ENCODE results near the gene KRT13.

Gene KRT13

GRCh38 chr17:41486809-41487530, 18.4 kb downstream of the KRT13 start:
- Mint-ChIP-seq H3K27me3 (peaks cover 10% of the 10 kb centered on the region), H3K4me1 (ENCODE audit: low read depth) (peaks cover 46% of the 10 kb centered on the region), H3K36me3 (ENCODE audit: low read depth) (no peaks in the 10 kb centered on the region), H3K9me3 (no peaks in the 10 kb centered on the region), H3K27ac (no peak overlapping the region), H3K4me3 (no peak overlapping the region)
- intact Hi-C loops (cut with micrococcal nuclease) = loop anchor here (5.0 kb wide), 1 partner anchor 175 kb away; no protein-coding TSS in a partner anchor

- Mint-ChIP-seq H3K4me3 (no peak overlapping the region), H3K9me3 (no peaks in the 10 kb centered on the region), H3K27me3 (peaks cover 10% of the 10 kb centered on the region), H3K4me1 (ENCODE audit: low read depth) (peaks cover 39% of the 10 kb centered on the region), H3K27ac (no peak overlapping the region), H3K36me3 (ENCODE audit: low read depth) (no peaks in the 10 kb centered on the region)
- intact Hi-C loops (cut with micrococcal nuclease) = loop anchor here (5.0 kb wide), 1 partner anchor 176 kb away; no protein-coding TSS in a partner anchor
Measured at GRCh38 chr17:41486316-41486715, 19.1 kb downstream of the KRT13 start.

DNA sequence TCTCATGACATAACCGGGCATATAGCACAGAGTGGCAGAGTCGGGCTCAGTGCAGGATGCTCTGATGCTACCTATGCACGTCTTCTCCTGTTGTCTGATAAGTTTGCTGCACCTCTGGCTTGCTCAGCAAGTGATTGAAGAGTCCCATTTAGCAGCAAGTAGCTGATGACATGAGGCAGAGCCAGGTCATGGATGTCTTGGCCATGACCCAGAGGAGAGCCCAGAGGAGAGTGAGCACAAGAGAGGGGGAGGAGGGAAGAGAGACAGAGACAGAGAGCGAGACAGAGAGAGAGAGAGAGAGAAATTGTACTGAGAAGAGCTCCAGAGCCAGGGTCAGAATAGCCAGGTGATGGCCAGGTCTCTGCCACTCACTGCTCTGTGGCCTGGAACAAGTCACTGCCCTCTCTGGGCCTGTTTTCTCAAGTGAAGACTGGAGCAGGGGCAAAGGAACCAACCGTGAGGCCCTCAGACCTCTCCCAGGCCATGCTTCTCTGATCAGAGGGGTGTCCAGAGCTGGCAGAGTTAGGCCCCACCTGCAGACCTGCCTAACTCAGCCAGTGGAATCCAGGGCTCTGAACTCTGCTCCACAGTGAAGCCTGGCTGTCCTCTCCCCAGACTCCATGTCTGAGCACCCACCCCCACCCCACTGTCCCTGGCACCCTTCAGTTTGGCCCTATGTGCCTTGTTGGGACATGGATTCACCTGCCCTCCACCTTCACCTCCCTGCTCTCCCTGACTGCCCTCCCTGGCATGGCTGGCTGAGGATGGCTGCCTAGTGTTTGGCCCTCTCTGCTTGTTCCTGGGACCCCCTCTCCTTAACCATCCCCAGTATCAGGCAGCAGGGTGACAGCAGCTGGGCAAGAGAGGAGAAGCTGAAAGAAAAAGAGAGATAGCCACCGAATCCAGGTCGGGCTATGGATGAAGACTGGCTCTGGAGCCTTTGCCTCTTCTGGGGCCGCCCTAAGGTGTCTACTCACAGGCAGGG, 20.2 kb downstream of the KRT13 start:
- Mint-ChIP-seq H3K27ac (no peak overlapping the region), H3K9me3 (no peaks in the 10 kb centered on the region), H3K36me3 (ENCODE audit: low read depth) (no peaks in the 10 kb centered on the region), H3K27me3 (peaks cover 10% of the 10 kb centered on the region), H3K4me1 (ENCODE audit: low read depth) (peaks cover 30% of the 10 kb centered on the region), H3K4me3 (no peak overlapping the region)
- intact Hi-C loops (cut with micrococcal nuclease) = loop anchor here (5.0 kb wide), 1 partner anchor 177 kb away; no protein-coding TSS in a partner anchor

DNA sequence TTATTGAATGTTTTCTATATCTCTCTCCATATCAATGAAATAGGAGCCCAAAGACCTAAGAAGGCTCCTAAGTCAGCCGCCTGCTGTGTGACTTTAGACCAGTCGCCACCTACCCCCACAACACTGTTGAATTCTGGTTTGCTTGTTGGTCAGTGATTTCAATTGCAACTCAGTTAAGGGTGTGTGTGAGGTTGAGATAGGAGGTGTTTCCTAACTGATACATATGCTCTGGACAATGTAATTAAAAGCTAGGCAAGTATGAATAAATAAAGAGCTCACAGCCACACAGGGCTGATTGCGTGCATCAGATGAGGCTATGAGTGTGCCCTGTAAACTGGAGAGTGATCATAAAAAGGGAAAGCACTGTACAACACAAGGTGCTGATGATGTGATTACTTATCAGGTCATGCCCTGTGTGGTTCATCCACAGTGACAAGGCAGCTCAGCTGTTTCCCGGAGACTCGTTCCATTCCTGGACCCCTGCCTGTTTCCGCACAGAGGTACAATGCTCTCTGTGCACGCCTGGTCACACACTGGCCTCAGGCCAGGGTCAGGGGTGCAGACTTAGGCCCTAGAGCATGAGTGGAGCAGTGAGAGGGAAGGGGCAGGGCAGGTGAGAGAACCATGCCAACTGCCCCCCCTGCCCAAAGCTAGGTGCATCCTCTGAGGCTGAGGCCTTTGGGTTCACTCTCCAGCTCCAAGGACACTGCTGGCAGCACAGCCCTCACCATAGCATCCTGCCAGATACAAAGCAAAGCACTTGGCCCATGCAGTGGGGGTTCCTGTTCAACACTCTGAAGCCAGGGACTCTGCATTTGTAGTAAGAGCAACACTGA, 21.2 kb downstream of the KRT13 start:
- Mint-ChIP-seq H3K27ac (no peak overlapping the region), H3K27me3 (peaks cover 10% of the 10 kb centered on the region), H3K36me3 (ENCODE audit: low read depth) (no peaks in the 10 kb centered on the region), H3K9me3 (no peaks in the 10 kb centered on the region), H3K4me1 (ENCODE audit: low read depth) (peaks cover 25% of the 10 kb centered on the region), H3K4me3 (no peak overlapping the region)
- intact Hi-C loops (cut with micrococcal nuclease) = no loop called here

GRCh38 chr17:41483531-41483930, 21.9 kb downstream of the KRT13 start:
- Mint-ChIP-seq H3K4me3 (no peak overlapping the region), H3K36me3 (ENCODE audit: low read depth) (no peaks in the 10 kb centered on the region), H3K27me3 (peaks cover 10% of the 10 kb centered on the region), H3K27ac (no peak overlapping the region), H3K4me1 (ENCODE audit: low read depth) (peaks cover 18% of the 10 kb centered on the region), H3K9me3 (no peaks in the 10 kb centered on the region)
- intact Hi-C loops (cut with micrococcal nuclease) = no loop called here

GRCh38 chr17:41481036-41481435, 24.4 kb downstream of the KRT13 start, which contains the start of gene KRT35:
TSS of gene KRT35 (minus strand) at chr17:41481151. CDS start at chr17:41481097, 54 bp downstream.
- intact Hi-C loops (cut with micrococcal nuclease) = no loop called here
- Mint-ChIP-seq H3K4me3 (no peak within 1 kb of the TSS), H3K27ac (no peak within 1 kb of the TSS), H3K36me3 (ENCODE audit: low read depth) (no peaks in the 10 kb centered on the region), H3K27me3 (peaks cover 5% of the 10 kb centered on the region), H3K9me3 (no peaks in the 10 kb centered on the region), H3K4me1 (ENCODE audit: low read depth) (peaks cover 5% of the 10 kb centered on the region)

DNA sequence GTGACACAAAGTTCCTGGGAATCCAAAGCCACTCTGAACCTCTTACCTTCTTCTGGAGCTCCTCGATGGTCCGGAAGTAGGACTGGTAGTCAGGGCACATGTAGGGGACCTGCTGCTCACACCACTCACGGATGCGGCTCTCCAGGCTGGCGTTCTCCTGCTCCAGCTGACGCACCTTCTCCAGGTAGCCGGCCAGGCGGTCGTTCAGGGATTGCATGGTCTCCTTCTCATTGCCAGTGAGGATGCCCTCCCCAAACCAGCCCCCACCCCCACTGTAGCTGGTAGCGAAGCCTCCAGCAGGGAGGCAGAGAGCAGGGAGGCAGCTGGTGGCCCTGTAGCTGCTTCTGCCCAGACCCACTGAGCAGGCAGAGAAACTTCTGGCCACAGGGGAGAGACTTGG, 24.8 kb downstream of the KRT13 start:
- H3K4me1 Mint-ChIP-seq (ENCODE audit: low read depth) = peaks cover 5% of the 10 kb centered on the region
- peaks cover 5% of the 10 kb centered on the region for H3K27me3 Mint-ChIP-seq
- no peaks in the 10 kb centered on the region for H3K9me3 Mint-ChIP-seq
- intact Hi-C loops (cut with micrococcal nuclease) = no loop called here
- H3K4me3 Mint-ChIP-seq = no peak overlapping the region
- no peaks in the 10 kb centered on the region for H3K36me3 Mint-ChIP-seq (ENCODE audit: low read depth)
- H3K27ac Mint-ChIP-seq = no peak overlapping the region

DNA sequence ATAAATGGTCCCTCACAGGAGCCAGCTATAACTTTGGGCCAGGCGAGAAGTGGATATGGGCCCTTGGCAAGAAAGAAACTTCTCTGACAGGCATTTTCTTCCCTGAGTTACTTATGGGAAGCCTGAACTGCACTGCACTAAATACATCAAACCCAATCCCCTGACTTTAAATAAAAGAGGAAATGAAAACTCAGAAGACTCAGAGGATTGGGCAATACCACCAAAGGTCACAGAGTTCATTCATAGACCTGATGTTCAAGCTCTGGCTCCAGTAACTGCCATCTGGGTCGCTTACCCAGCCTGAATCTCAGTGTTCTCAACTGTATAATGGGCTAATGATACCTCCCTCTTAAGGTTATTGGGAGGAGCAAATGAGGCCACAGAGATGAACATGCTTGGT, 25.3 kb downstream of the KRT13 start:
- intact Hi-C loops (cut with micrococcal nuclease) = no loop called here
- no peak overlapping the region for H3K4me3 Mint-ChIP-seq
- no peak overlapping the region for H3K27ac Mint-ChIP-seq

DNA sequence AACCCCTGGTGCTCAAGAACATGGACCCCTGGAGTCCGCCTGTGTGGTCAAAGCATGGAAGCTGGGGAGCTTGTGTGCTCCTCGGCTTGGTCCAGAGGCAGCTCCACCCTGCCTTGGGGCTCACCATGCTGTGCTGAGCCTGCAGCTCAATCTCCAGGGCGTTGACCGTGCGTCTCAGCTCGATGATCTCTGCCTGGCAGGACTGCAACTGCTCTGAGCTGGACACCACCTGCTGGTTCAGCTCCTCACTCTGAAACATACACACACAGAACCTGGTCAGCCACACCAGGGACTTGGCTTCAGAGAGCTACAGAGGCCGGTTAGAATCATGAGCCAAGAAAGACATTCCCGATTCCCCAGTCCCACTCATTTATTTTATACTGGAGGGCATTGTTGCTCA, 27.2 kb downstream of the KRT13 start:
- Mint-ChIP-seq H3K27ac (no peak overlapping the region), H3K27me3 (peaks cover 12% of the 10 kb centered on the region), H3K4me1 (ENCODE audit: low read depth) (peaks cover 5% of the 10 kb centered on the region), H3K9me3 (no peaks in the 10 kb centered on the region), H3K36me3 (ENCODE audit: low read depth) (no peaks in the 10 kb centered on the region), H3K4me3 (no peak overlapping the region)
- intact Hi-C loops (cut with micrococcal nuclease) = no loop called here

More for the DNA sequence above, 25.3 kb downstream of the KRT13 start:
- peaks cover 5% of the 10 kb centered on the region for H3K27me3 Mint-ChIP-seq
- H3K4me1 Mint-ChIP-seq (ENCODE audit: low read depth) = peaks cover 5% of the 10 kb centered on the region
- no peaks in the 10 kb centered on the region for H3K36me3 Mint-ChIP-seq (ENCODE audit: low read depth)
- no peaks in the 10 kb centered on the region for H3K9me3 Mint-ChIP-seq

- H3K9me3 Mint-ChIP-seq = no peaks in the 10 kb centered on the region
- H3K27me3 Mint-ChIP-seq = peaks cover 17% of the 10 kb centered on the region
- H3K4me1 Mint-ChIP-seq (ENCODE audit: low read depth) = peaks cover 5% of the 10 kb centered on the region
- H3K4me3 Mint-ChIP-seq = no peak overlapping the region
- H3K27ac Mint-ChIP-seq = peak overlapping the region; percentile 27
- intact Hi-C loops (cut with micrococcal nuclease) = no loop called here
- H3K36me3 Mint-ChIP-seq (ENCODE audit: low read depth) = no peaks in the 10 kb centered on the region
Measured at GRCh38 chr17:41476866-41477815, 28.3 kb downstream of the KRT13 start.

- no peak overlapping the region for H3K4me3 Mint-ChIP-seq
- no peaks in the 10 kb centered on the region for H3K36me3 Mint-ChIP-seq (ENCODE audit: low read depth)
- intact Hi-C loops (cut with micrococcal nuclease) = no loop called here
- no peaks in the 10 kb centered on the region for H3K9me3 Mint-ChIP-seq
- peaks cover 20% of the 10 kb centered on the region for H3K27me3 Mint-ChIP-seq
- H3K4me1 Mint-ChIP-seq (ENCODE audit: low read depth) = peaks cover 5% of the 10 kb centered on the region
- no peak overlapping the region for H3K27ac Mint-ChIP-seq
Measured at GRCh38 chr17:41475421-41475820, 30.0 kb downstream of the KRT13 start.

GRCh38 chr17:41474863-41475262, 30.5 kb downstream of the KRT13 start:
- Mint-ChIP-seq H3K9me3 (no peaks in the 10 kb centered on the region), H3K27me3 (peaks cover 20% of the 10 kb centered on the region), H3K4me3 (no peak overlapping the region), H3K36me3 (ENCODE audit: low read depth) (no peaks in the 10 kb centered on the region), H3K27ac (no peak overlapping the region), H3K4me1 (ENCODE audit: low read depth) (peaks cover 2% of the 10 kb centered on the region)
- intact Hi-C loops (cut with micrococcal nuclease) = no loop called here
